Endothelial cell of umbilical vein (primary cell): Measurements from ENCODE around the gene LRRC8D. TPM values are rescaled to one million over a fixed set of nuclear protein-coding genes. Genes with fewer than 3 reads are reported as not detected.
A peak's percentile ranks its signal among the peaks of the same experiment; 100 is the strongest.

Experiments
- BruUV-seq: library from RNA; stranded (reverse); fragments of 400-500 nt; replicated peaks from 2 replicates; lab custom pipeline; 2021; lab: Mats Ljungman, UMichigan
- CTCF ChIA-PET: fragments of 300-600, 350-600 bp; sonication (Branson Sonifier 250); formaldehyde crosslinking; loops from one replicate; lab custom pipeline; 2021; ENCODE audit warnings: antibody characterized with exemption, inconsistent platforms; lab: Charles Lee
- POLR2A ChIA-PET: fragments of 300-600, 350-600 bp; sonication (Branson Sonifier 250); formaldehyde crosslinking; loops from one replicate; lab custom pipeline; 2021; ENCODE audit warnings: antibody characterized with exemption, inconsistent platforms; lab: Charles Lee
- DNase-seq: peaks from one replicate; pipeline ENCODE4 v3.0.0-alpha.2; 2011; ENCODE audit warnings: low read depth, low spot score
- FAIRE-seq: peaks from 2 replicates; lab custom pipeline; 2011; peaks lifted over from hg19 to GRCh38; lab: Jason Lieb, UNC
- H2AFZ ChIP-seq: 2 replicates; pipeline ENCODE4 v1.6.0; 2012; ENCODE audit warnings: low read depth, low read length, control low read depth, inconsistent platforms
- H3K27ac ChIP-seq: 2 replicates; pipeline ENCODE4 v1.5.1; 2011; ENCODE audit warnings: low read depth, mild to moderate bottlenecking, control low read depth, low read length, moderate library complexity; ENCODE audit not compliant: insufficient read depth
- H3K27me3 ChIP-seq, 2 experiments: 2 replicates each; pipeline versions ENCODE4 v1.6.0 to v1.6.1; 2011; ENCODE audit warnings: low read length in 2 of 2, mixed read lengths in 1 of 2; ENCODE audit not compliant: control insufficient read depth in 2 of 2, insufficient read depth in 2 of 2
- H3K36me3 ChIP-seq, 2 experiments: 2 replicates in 1 of 2; 3 replicates in 1 of 2; pipeline ENCODE4 v1.5.1; 2011; ENCODE audit warnings: low read length in 2 of 2, mild to moderate bottlenecking in 1 of 2, moderate library complexity in 1 of 2; ENCODE audit not compliant: control insufficient read depth in 2 of 2, insufficient read depth in 2 of 2; ENCODE audit errors: extremely low read depth in 1 of 2
- H3K4me1 ChIP-seq: 3 replicates; pipeline ENCODE4 v1.5.1; 2011; ENCODE audit warnings: mild to moderate bottlenecking, low read length; ENCODE audit not compliant: control insufficient read depth, insufficient read depth; ENCODE audit errors: extremely low read depth
- H3K4me2 ChIP-seq: 2 replicates; pipeline ENCODE4 v1.6.1; 2011; ENCODE audit warnings: low read length, control low read depth, mixed read lengths; ENCODE audit not compliant: insufficient read depth
- H3K4me3 ChIP-seq, 3 experiments: fragments of 200-600 bp in 1 of 3; sonication (generic), shearing (Covaris generic) in 1 of 3; replicated peaks in 1 of 3; 2 replicates each; pipeline ENCODE4 v1.5.1; 2011 to 2016; ENCODE audit warnings: control low read depth in 3 of 3, low read length in 3 of 3, mild to moderate bottlenecking in 2 of 3, inconsistent platforms in 1 of 3, low read depth in 1 of 3, moderate library complexity in 1 of 3; ENCODE audit not compliant: insufficient read depth in 1 of 3
- H3K79me2 ChIP-seq: 2 replicates; pipeline ENCODE4 v1.6.0; 2012; ENCODE audit warnings: low read length, inconsistent platforms; ENCODE audit not compliant: control insufficient read depth, insufficient read depth
- H3K9ac ChIP-seq: replicated peaks from 2 replicates; pipeline ENCODE3; 2011; ENCODE audit warnings: low read length, control low read depth; ENCODE audit not compliant: insufficient read depth; ENCODE audit errors: extremely low read depth
- H3K9me1 ChIP-seq: replicated peaks from 3 replicates; pipeline ENCODE4 v1.6.0; 2011; ENCODE audit warnings: mild to moderate bottlenecking, low read length; ENCODE audit not compliant: control insufficient read depth, insufficient read depth; ENCODE audit errors: extremely low read depth
- H3K9me3 ChIP-seq: replicated peaks from 2 replicates; pipeline ENCODE4 v1.5.1; 2012; ENCODE audit warnings: low read length, inconsistent platforms; ENCODE audit not compliant: control insufficient read depth, insufficient read depth
- H4K20me1 ChIP-seq: replicated peaks from 2 replicates; pipeline ENCODE3; 2011; ENCODE audit warnings: mild to moderate bottlenecking, low read length; ENCODE audit not compliant: control insufficient read depth, insufficient read depth; ENCODE audit errors: extremely low read depth
- CTCF ChIP-seq, 2 donors: IDR thresholded peaks; 1 replicate in 1 of 2; 2 replicates in 1 of 2; pipeline ENCODE4 v1.5.1; 2011; ENCODE audit warnings: low read length in 2 of 2, mild to moderate bottlenecking in 2 of 2, moderate library complexity in 2 of 2, control low read depth in 1 of 2, inconsistent platforms in 1 of 2, low read depth in 1 of 2; ENCODE audit not compliant: insufficient read depth in 1 of 2; ENCODE audit errors: extremely low read depth in 1 of 2
- EZH2 ChIP-seq: IDR thresholded peaks from 2 replicates; pipeline ENCODE4 v1.6.1; 2012; ENCODE audit warnings: borderline replicate concordance, low read depth, mild to moderate bottlenecking, moderate library complexity, low read length, inconsistent platforms; ENCODE audit not compliant: severe bottlenecking
- FOS ChIP-seq: IDR thresholded peaks from 2 replicates; pipeline ENCODE4 v1.6.1; 2011; ENCODE audit warnings: mild to moderate bottlenecking, low read length, moderate library complexity, borderline replicate concordance; ENCODE audit not compliant: insufficient read depth
- GATA2 ChIP-seq: IDR thresholded peaks from 2 replicates; pipeline ENCODE4 v1.7.0; 2011; ENCODE audit warnings: low read depth, mild to moderate bottlenecking, moderate library complexity, mixed read lengths, low read length; ENCODE audit not compliant: insufficient read length, insufficient read depth
- JUN ChIP-seq: IDR thresholded peaks from 2 replicates; pipeline ENCODE4 v1.6.1; 2011; ENCODE audit warnings: borderline replicate concordance, low read depth; ENCODE audit not compliant: insufficient read length, insufficient read depth
- MAX ChIP-seq: IDR thresholded peaks from 2 replicates; pipeline ENCODE4 v1.6.1; 2011; ENCODE audit not compliant: insufficient read depth, insufficient read length
- MYC ChIP-seq: IDR thresholded peaks from one replicate; pipeline ENCODE4 v1.6.1; 2011; ENCODE audit warnings: mild to moderate bottlenecking, low read depth, low read length
- POLR2A ChIP-seq: IDR thresholded peaks from 2 replicates; pipeline ENCODE4 v1.6.1; 2012; ENCODE audit warnings: low read depth, mild to moderate bottlenecking, control low read depth, low read length
- POLR2AphosphoS5 ChIP-seq: IDR thresholded peaks from 2 replicates; pipeline ENCODE4 v1.6.1; 2012; ENCODE audit warnings: low read depth, mild to moderate bottlenecking, control low read depth, low read length, moderate library complexity; ENCODE audit not compliant: insufficient read depth
- dilution Hi-C: fragments of 300-500 bp; cut with MboI; formaldehyde crosslinking; loops from one replicate; pipeline ENCODE4 v1.15.0; 2019; ENCODE audit warnings: low sequenced_read_pairs; ENCODE audit not compliant: extremely low pct_ligation_motif_present
- intact Hi-C: fragments of 100-400 bp; cut with micrococcal nuclease; formaldehyde crosslinking; loops from one replicate; pipeline ENCODE4 v1.10.0; 2022
- polyA plus RNA-seq, 4 experiments: library from polyadenylated mRNA; depleted of rRNA in 3 of 4; stranded (reverse) in 3 of 4; unstranded in 1 of 4; fragments of >200 nt; gene quantifications; 2 replicates each; pipeline versions ENCODE4 v1.2.1 to v1.2.3, GENCODE V29; 2011 to 2012; ENCODE audit warnings: missing spikeins in 1 of 4
- total RNA-seq: library from RNA; stranded (reverse); gene quantifications from 2 replicates; pipeline ENCODE4 v1.2.3, GENCODE V29; 2021

LRRC8D gene
- total and polyA plus RNA-seq, 2 donors (not counting 3 experiments of a cell fraction or from before 2014, with no cell fraction given): 31.9 to 37.7 TPM

GRCh38 chr1:89863165-89863830 lies 42.5 kb downstream of the LRRC8D start:
- no peaks in the 10 kb centered on the region for H3K27me3 ChIP-seq
- no TSS peak for BruUV-seq
- TF ChIP-seq JUN (no peak), CTCF (IDR thresholded peaks at IDR 0.05; ENCODE audit: extremely low read depth in 1 of 2, insufficient read depth in 1 of 2, low read depth in 1 of 2, low read length in 2 of 2) (no peak), POLR2A (no peak), EZH2 (no peak), FOS (no peak), POLR2AphosphoS5 (no peak), MYC (no peak), GATA2 (no peak), MAX (no peak)
- H3K4me1 ChIP-seq: peaks cover 21% of the 10 kb centered on the region
- no peak overlapping the region for H3K9ac ChIP-seq
- H3K9me3 ChIP-seq: no peaks in the 10 kb centered on the region
- no peaks in the 10 kb centered on the region for H4K20me1 ChIP-seq
- H3K9me1 ChIP-seq: no peaks in the 10 kb centered on the region
- H2AFZ ChIP-seq: no peak overlapping the region
- peak; percentile 50 for DNase-seq
- no peak overlapping the region for H3K27ac ChIP-seq
- ChIA-PET POLR2A (no interaction called here), CTCF (interaction anchor here (1.1 kb wide), 1 partner anchor 56 kb away, joined by 3 read pairs; no protein-coding TSS in a partner anchor)
- peaks cover 28% of the 10 kb centered on the region for H3K79me2 ChIP-seq
- intact Hi-C loops (no loop called here), dilution Hi-C loops (no loop called here)
- no peaks in the 10 kb centered on the region for H3K36me3 ChIP-seq
- no peak for FAIRE-seq
- no peak overlapping the region for H3K4me2 ChIP-seq
- no peak overlapping the region for H3K4me3 ChIP-seq
